A172 (cell line): ENCODE data around the gene CH25H. TPM values are rescaled to one million over a fixed set of nuclear protein-coding genes. Genes with fewer than 3 reads are reported as not detected.

Source experiments
- DNase-seq: peaks from one replicate; pipeline ENCODE4 v3.0.0-alpha.2; 2015; ENCODE audit warnings: low spot score
- total RNA-seq: library from RNA; depleted of rRNA; stranded (reverse); fragments of >200 nt; shearing (Covaris generic); gene quantifications from 2 replicates; pipeline ENCODE4 v1.2.3, GENCODE V29; 2014; rRNA removed

Gene CH25H
- total RNA-seq, 1 experiment from 2014 or later: 0.09 TPM

DNA sequence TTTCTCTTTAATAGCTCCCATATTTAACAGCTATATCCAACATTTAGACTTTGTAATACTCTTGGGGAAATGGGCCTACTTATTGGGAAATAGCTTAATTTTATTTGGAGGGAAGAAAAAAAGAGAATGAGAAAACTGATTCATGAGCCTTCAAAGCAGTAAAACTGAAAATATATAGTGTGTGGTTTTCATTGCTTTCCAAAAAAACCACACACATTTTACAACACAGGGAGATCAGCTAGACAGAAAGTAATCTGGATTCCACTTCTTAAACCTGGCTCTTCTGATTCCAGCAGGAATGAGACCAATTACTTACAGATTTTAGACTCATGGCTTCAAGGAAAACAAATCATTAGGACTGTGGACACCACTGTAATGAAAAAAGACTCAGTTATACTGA, 48.7 kb downstream of the CH25H start:
- peak; percentile 77 for DNase-seq

GRCh38 chr10:89156161-89156835, 50.8 kb downstream of the CH25H start:
- no peak for DNase-seq

Other genes with a start within 250 kb of the CH25H start
- gene FAS, start 216.5 kb downstream of the CH25H start, total RNA-seq: 16.0 and 17.2 TPM in 2 replicates
- gene LIPA, start 44.5 kb upstream of the CH25H start, total RNA-seq: 92.1 and 113 TPM in 2 replicates
- gene IFIT2, start 94.7 kb upstream of the CH25H start, total RNA-seq: 2.5 and 3.5 TPM in 2 replicates
- 16.6 and 17.2 TPM in 2 replicates for gene IFIT3, start 120.7 kb upstream of the CH25H start, total RNA-seq
- not detected in 2 replicates for gene IFIT1B, start 170.7 kb upstream of the CH25H start, total RNA-seq
- gene IFIT1, start 185.3 kb upstream of the CH25H start, total RNA-seq: 21.2 and 22.9 TPM in 2 replicates
- 35.5 and 38.5 TPM in 2 replicates for gene IFIT5, start 207.3 kb upstream of the CH25H start, total RNA-seq